ENCODE measurements around the gene LDB3.

GRCh38 chr10:86630079-86630478 lies 38.2 kb upstream of the LDB3 start:
- TF ChIP-seq HDGF (IDR thresholded peaks at IDR 0.05; ENCODE audit: borderline replicate concordance) (no peak), SP1 (IDR thresholded peaks at IDR 0.05) (no peak), L3MBTL2 (conservative IDR thresholded peaks at IDR 0.05) (no peak)

All from HEK293T (cell line).